ENCODE measurements around the gene KLHL5.

- TF ChIP-seq CTCF (IDR thresholded peaks at IDR 0.05): no peak
- TF ChIP-seq POLR2A (IDR thresholded peaks at IDR 0.05): no peak
Measured at GRCh38 chr4:39043861-39044363, 18.1 kb upstream of the KLHL5 start.

All from uterus (tissue), 2 donors.